H1 (cell line): ENCODE results near the gene CAPN10. TPM values are rescaled to one million over a fixed set of nuclear protein-coding genes. Genes with fewer than 3 reads are reported as not detected.

Source experiments
- ATF2 ChIP-seq: IDR thresholded peaks from 2 replicates; pipeline ENCODE4 v1.6.1; 2012; ENCODE audit warnings: low read length, inconsistent platforms
- PHF8 ChIP-seq: fragments of 200-600 bp; sonication (generic); conservative IDR thresholded peaks from 2 replicates; pipeline ENCODE4 v1.7.1; 2012; ENCODE audit warnings: low read depth, mild to moderate bottlenecking, inconsistent platforms, low read length, moderate library complexity
- POU5F1 ChIP-seq: IDR thresholded peaks from 2 replicates; pipeline ENCODE4 v1.6.1; 2011; ENCODE audit warnings: low read depth, mild to moderate bottlenecking, low read length, moderate library complexity
- TBP ChIP-seq: IDR thresholded peaks from 2 replicates; pipeline ENCODE4 v1.6.1; 2011; ENCODE audit warnings: low read depth, low read length, improper control_type of control experiment
- polyA plus RNA-seq, 7 experiments: library from polyadenylated mRNA; depleted of rRNA in 3 of 7; stranded (reverse) in 5 of 7; unstranded in 2 of 7; fragments of >200 nt in 5 of 7; fragments of 200-250 nt in 2 of 7; gene quantifications; 1 replicate in 5 of 7; 2 replicates in 1 of 7; 4 replicates in 1 of 7; pipeline versions ENCODE4 v1.2.1 to v1.2.3, GENCODE V29; 2011 to 2013; ENCODE audit warnings: missing spikeins in 2 of 7, mixed read lengths in 2 of 7
- total RNA-seq: library from RNA; stranded (reverse); fragmentation: NEBNext Ultra II Directional; extraction: Animal tissue kit (Norgen Biotek cat#: 25700); gene quantifications from 2 replicates; pipeline ENCODE4 v1.2.1, GENCODE V29; 2021

Gene CAPN10
- total and polyA plus RNA-seq, 2 of the 8 experiments (the other 6 are each of a cell fraction or from before 2014, with no cell fraction given), result 30.7 to 39.8 TPM

- TF ChIP-seq TBP (no peak), POU5F1 (no peak), ATF2 (no peak), PHF8 (no peak)
These were observed 25.2 kb downstream of the CAPN10 start (continued) for GRCh38 chr2:240611601-240612210.
